Lung (tissue), 12 donors: ENCODE measurements around the gene PTCSC3. TPM values are rescaled to one million over a fixed set of nuclear protein-coding genes. Genes with fewer than 3 reads are reported as not detected.

Experiments
- ATAC-seq: fragments of 200-7000 bp; cut with Tn5 transposase; one replicate; pipeline ENCODE4 v1.9.1; 2020; ENCODE audit warnings: moderate number of reproducible peaks; ENCODE audit not compliant: insufficient read depth, low FRiP score
- DNase-seq, 3 donors: peaks; one replicate each; pipeline ENCODE4 v3.0.0-alpha.2; 2013 to 2017
- H3K27ac ChIP-seq, 2 donors: one replicate each; pipeline ENCODE4 v1.5.1; 2013; ENCODE audit warnings: mild to moderate bottlenecking in 2 of 2, moderate library complexity in 2 of 2, control low read depth in 1 of 2, inconsistent platforms in 1 of 2, low read depth in 1 of 2, low read length in 1 of 2
- H3K27me3 ChIP-seq, 3 donors: one replicate each; pipeline ENCODE4 v1.5.1; 2013; ENCODE audit warnings: low read length in 2 of 3; ENCODE audit not compliant: control insufficient read depth in 3 of 3, insufficient read depth in 3 of 3
- H3K36me3 ChIP-seq, 4 donors: one replicate each; pipeline ENCODE4 v1.5.1; 2013; ENCODE audit warnings: low read length in 4 of 4, mild to moderate bottlenecking in 1 of 4, moderate library complexity in 1 of 4; ENCODE audit not compliant: control insufficient read depth in 4 of 4, insufficient read depth in 4 of 4
- H3K4me1 ChIP-seq, 5 donors: one replicate each; pipeline ENCODE4 v1.5.1; 2013; ENCODE audit warnings: low read length in 5 of 5, mild to moderate bottlenecking in 2 of 5, moderate library complexity in 1 of 5; ENCODE audit not compliant: control insufficient read depth in 5 of 5, insufficient read depth in 5 of 5
- H3K4me3 ChIP-seq: one replicate; pipeline ENCODE4 v1.5.1; 2013; ENCODE audit warnings: mild to moderate bottlenecking, control low read depth, moderate library complexity
- H3K9ac ChIP-seq, 2 donors: one replicate each; pipeline ENCODE4 v1.5.1; 2013; ENCODE audit warnings: low read length in 2 of 2, control low read depth in 1 of 2; ENCODE audit not compliant: insufficient read depth in 1 of 2
- H3K9me3 ChIP-seq, 4 donors: one replicate each; pipeline ENCODE4 v1.5.1; 2013; ENCODE audit warnings: low read length in 3 of 4, mild to moderate bottlenecking in 1 of 4, moderate library complexity in 1 of 4; ENCODE audit not compliant: control insufficient read depth in 4 of 4, insufficient read depth in 3 of 4
- WGBS, 2 donors: extraction: QIAGEN DNeasy Blood & Tissue Kit; methylation state at CpG; one replicate each; pipeline ENCODE4 v1.1.7; 2013; 5-methylcytosine and 5-hydroxymethylcytosine counted together
- polyA plus RNA-seq, 2 donors: library from polyadenylated mRNA; stranded (reverse); fragments of 200-250 nt; gene quantifications; one replicate each; pipeline ENCODE4 v1.2.1, GENCODE V29; 2013
- total RNA-seq, 2 donors: library from RNA; depleted of rRNA in 1 of 2; stranded (reverse); fragments of >200 nt in 1 of 2; gene quantifications; one replicate each; pipeline ENCODE4 v1.2.1, GENCODE V29; 2014 to 2021
- TF ChIP-seq, protein P1 (sequence below): IDR thresholded peaks from 2 replicates; pipeline ENCODE4 v1.5.1; 2012; ENCODE audit warnings: mild to moderate bottlenecking; ENCODE audit errors: control extremely low read depth, extremely low read depth
- donor health status: control.
- donor health status: control.
- donor health status: Bipolar disorder and iron deficiency.
- donor health status: healthy.
- donor health status: DM: yes; HTN: yes; CAD: no.

Gene PTCSC3
- total and polyA plus RNA-seq, 4 donors: 0.60 to 2.3 (median 0.82) TPM

DNA sequence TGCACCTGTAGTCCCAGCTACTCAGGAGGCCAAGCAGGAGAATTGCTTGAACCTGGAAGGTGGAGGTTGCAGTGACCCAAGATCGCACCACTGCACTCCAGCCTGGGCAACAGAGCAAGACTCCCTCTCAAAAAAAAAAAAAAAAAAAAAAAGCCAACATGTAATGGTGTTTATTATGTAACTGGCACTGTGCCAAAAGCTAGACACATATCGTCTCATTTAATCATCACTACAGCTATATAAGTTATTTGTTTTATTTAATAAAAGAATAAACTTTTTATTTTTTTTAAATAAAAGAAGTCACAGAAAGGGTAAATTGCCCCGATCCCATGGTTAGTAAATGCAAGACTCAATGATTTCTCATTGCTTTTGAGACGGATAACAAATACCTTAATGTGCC, 76.9 kb downstream of the PTCSC3 start:
- Histone ChIP-seq H3K36me3 (no peaks in the 10 kb centered on the region), H3K9me3 (no peaks in the 10 kb centered on the region), H3K4me1 (no peaks in the 10 kb centered on the region), H3K4me3 (no peak overlapping the region), H3K27ac (no peak overlapping the region), H3K27me3 (no peaks in the 10 kb centered on the region), H3K9ac (no peak overlapping the region)
- 90 to 97% methylated on average over 4 of the region's 4 CpGs for WGBS, 2 donors
- ATAC-seq (no peak), DNase-seq (no peak)
- TF ChIP-seq, protein P1, sequence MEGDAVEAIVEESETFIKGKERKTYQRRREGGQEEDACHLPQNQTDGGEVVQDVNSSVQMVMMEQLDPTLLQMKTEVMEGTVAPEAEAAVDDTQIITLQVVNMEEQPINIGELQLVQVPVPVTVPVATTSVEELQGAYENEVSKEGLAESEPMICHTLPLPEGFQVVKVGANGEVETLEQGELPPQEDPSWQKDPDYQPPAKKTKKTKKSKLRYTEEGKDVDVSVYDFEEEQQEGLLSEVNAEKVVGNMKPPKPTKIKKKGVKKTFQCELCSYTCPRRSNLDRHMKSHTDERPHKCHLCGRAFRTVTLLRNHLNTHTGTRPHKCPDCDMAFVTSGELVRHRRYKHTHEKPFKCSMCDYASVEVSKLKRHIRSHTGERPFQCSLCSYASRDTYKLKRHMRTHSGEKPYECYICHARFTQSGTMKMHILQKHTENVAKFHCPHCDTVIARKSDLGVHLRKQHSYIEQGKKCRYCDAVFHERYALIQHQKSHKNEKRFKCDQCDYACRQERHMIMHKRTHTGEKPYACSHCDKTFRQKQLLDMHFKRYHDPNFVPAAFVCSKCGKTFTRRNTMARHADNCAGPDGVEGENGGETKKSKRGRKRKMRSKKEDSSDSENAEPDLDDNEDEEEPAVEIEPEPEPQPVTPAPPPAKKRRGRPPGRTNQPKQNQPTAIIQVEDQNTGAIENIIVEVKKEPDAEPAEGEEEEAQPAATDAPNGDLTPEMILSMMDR: no peak

DNA sequence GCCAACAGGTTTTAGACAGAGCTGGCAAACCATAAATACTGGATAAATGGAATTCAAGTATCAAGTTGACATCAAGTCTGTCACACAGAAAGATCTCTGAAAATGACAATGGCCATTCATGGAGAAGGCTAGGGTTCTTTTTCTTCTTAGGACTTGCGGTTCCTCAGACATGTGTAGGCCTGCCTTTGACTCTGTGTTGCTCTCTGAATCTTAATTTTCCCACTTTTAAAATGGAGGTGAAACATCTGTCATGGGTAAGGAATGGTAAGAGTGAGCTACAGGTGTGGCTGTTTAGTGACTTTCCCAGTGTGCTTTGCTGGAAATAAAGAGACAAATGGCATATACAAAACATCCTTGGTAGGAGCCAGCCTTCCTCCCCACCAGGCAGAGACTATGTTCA, 79.2 kb downstream of the PTCSC3 start:
- WGBS, 2 donors: 91 to 97% methylated on average over 1 of the region's 1 CpG
- no peak for ATAC-seq
- no peak for DNase-seq
- H3K4me3 ChIP-seq: no peak overlapping the region
- TF ChIP-seq, protein P1: no peak
- H3K4me1 ChIP-seq: no peaks in the 10 kb centered on the region
- no peaks in the 10 kb centered on the region for H3K27me3 ChIP-seq
- no peaks in the 10 kb centered on the region for H3K9me3 ChIP-seq
- no peak overlapping the region for H3K27ac ChIP-seq
- no peaks in the 10 kb centered on the region for H3K36me3 ChIP-seq
- H3K9ac ChIP-seq: no peak overlapping the region

DNA sequence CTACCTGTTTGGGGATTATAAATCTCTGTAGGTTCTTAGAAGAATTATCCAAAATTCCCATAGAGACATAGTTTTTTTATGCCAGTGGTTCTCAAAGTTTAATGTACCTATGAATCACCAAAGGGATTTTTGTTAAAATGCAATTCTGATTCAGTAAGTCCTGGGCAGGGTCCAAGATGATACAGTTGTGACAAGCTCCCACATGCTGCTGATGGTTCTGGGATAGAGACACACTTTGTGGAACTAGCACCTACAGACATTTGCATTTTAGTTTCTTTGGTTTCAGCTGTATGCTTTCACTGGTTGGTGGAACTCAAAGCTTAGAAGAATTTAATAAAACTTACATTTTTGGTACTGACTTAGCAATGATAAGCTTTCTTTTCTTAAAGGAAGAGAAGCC, 80.4 kb downstream of the PTCSC3 start:
- Histone ChIP-seq H3K36me3 (no peaks in the 10 kb centered on the region), H3K27ac (no peak overlapping the region), H3K27me3 (no peaks in the 10 kb centered on the region), H3K4me1 (no peaks in the 10 kb centered on the region), H3K4me3 (no peak overlapping the region), H3K9me3 (no peaks in the 10 kb centered on the region), H3K9ac (no peak overlapping the region)
- DNase-seq: no peak
- TF ChIP-seq, protein P1: no peak
- no peak for ATAC-seq

DNA sequence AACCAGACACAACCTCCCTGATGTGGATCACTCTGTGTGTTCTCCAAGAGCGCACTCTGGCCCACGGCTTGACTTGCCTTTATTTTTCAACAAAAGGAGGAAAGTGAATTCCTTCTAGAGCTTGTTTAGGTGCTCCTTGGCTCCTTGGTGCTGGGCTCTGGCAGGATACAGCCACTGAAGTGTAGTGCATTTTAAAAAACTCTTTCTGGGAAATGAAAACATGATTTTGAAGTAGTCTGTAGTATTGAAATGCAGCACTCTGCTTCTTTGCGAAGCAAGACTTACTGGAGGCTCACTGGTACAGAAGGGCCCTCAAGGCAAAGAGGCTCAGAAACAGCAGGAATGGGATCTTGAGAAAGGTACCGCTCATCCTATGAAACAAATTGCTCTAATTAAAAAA, 81.6 kb downstream of the PTCSC3 start:
- H3K36me3 ChIP-seq: no peaks in the 10 kb centered on the region
- TF ChIP-seq, protein P1: no peak
- H3K9ac ChIP-seq: no peak overlapping the region
- ATAC-seq (no peak), DNase-seq (peak in 2 of 3 donors; percentile 6 to 44)
- H3K9me3 ChIP-seq: no peaks in the 10 kb centered on the region
- H3K27me3 ChIP-seq: no peaks in the 10 kb centered on the region
- H3K27ac ChIP-seq: peak overlapping the region in 1 of 2 donors; percentile 39
- WGBS, 2 donors: 70 to 76% methylated on average over 4 of the region's 4 CpGs
- no peak overlapping the region for H3K4me3 ChIP-seq
- H3K4me1 ChIP-seq: no peaks in the 10 kb centered on the region
